ENCODE measurements around the gene COL18A1.

DNA sequence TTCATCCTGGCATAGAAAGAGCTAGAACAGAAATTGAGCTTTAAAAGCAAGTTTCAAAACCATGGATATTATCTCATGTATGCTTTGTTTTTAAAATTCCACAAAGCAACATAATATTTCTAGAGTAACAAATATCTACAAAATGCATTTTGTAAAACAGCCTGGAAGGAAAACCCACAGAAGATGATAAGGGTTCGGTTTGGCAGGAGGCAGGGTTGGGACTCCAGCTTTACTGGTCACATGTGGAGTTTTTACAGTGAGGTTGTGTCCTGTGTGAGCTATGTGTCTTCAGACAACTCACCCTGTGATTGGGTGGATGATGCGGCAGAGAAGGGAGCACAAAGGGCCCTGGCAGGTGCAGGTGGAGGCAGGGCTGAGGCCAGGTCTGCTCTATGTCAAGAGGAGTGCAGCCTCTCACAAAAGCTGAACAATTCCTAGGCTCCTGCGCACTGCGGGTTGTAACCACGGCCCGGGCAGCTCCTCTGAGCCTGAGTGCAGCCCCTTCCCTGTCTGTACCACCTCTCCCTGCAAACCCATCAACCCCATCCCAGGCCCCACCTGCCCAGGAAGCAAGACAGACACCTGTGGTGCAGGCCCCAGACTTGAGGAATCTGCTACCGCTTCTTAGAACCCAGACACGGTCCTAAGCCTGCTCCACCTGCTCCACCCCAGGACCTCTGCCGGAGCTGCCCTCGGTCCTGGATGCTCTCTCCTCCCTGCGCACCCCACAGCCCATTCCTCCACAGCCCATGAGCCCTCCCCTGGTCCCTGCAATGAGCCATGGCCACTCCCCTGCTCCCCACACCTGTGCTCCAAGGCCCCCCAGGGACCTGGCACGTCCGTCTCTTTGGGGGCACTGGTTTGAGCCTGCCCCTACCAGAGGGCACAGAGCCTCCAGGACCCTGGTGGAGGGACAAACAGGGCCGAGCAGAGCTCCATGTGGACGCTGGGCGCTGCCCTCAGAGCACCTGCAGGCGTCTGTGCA lies 2.8 kb upstream of the COL18A1 start:
- TF ChIP-seq MAX (IDR thresholded peaks at IDR 0.05) (no peak), RAD21 (IDR thresholded peaks at IDR 0.05) (no peak), SP1 (IDR thresholded peaks at IDR 0.05) (no peak), HNF4A (conservative IDR thresholded peaks at IDR 0.05) (no peak), FOXA1 (IDR thresholded peaks at IDR 0.05) (no peak), TAF1 (conservative IDR thresholded peaks at IDR 0.05) (no peak), YY1 (IDR thresholded peaks at IDR 0.05) (no peak), ATF3 (IDR thresholded peaks at IDR 0.05) (no peak)
- TF ChIP-seq, protein P1, sequence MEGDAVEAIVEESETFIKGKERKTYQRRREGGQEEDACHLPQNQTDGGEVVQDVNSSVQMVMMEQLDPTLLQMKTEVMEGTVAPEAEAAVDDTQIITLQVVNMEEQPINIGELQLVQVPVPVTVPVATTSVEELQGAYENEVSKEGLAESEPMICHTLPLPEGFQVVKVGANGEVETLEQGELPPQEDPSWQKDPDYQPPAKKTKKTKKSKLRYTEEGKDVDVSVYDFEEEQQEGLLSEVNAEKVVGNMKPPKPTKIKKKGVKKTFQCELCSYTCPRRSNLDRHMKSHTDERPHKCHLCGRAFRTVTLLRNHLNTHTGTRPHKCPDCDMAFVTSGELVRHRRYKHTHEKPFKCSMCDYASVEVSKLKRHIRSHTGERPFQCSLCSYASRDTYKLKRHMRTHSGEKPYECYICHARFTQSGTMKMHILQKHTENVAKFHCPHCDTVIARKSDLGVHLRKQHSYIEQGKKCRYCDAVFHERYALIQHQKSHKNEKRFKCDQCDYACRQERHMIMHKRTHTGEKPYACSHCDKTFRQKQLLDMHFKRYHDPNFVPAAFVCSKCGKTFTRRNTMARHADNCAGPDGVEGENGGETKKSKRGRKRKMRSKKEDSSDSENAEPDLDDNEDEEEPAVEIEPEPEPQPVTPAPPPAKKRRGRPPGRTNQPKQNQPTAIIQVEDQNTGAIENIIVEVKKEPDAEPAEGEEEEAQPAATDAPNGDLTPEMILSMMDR (IDR thresholded peaks at IDR 0.05; ENCODE audit: low read depth, low read length, missing input control) = no peak
- TF ChIP-seq, protein P2, sequence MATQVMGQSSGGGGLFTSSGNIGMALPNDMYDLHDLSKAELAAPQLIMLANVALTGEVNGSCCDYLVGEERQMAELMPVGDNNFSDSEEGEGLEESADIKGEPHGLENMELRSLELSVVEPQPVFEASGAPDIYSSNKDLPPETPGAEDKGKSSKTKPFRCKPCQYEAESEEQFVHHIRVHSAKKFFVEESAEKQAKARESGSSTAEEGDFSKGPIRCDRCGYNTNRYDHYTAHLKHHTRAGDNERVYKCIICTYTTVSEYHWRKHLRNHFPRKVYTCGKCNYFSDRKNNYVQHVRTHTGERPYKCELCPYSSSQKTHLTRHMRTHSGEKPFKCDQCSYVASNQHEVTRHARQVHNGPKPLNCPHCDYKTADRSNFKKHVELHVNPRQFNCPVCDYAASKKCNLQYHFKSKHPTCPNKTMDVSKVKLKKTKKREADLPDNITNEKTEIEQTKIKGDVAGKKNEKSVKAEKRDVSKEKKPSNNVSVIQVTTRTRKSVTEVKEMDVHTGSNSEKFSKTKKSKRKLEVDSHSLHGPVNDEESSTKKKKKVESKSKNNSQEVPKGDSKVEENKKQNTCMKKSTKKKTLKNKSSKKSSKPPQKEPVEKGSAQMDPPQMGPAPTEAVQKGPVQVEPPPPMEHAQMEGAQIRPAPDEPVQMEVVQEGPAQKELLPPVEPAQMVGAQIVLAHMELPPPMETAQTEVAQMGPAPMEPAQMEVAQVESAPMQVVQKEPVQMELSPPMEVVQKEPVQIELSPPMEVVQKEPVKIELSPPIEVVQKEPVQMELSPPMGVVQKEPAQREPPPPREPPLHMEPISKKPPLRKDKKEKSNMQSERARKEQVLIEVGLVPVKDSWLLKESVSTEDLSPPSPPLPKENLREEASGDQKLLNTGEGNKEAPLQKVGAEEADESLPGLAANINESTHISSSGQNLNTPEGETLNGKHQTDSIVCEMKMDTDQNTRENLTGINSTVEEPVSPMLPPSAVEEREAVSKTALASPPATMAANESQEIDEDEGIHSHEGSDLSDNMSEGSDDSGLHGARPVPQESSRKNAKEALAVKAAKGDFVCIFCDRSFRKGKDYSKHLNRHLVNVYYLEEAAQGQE (IDR thresholded peaks at IDR 0.05) = no peak

Measured in liver (tissue), 3 donors.